NCI-H774 (cell line): ENCODE results near the gene ADAMTS16.

ENCODE experiments used
- DNase-seq: peaks from one replicate; lab custom pipeline; 2025; lab: John Stamatoyannopoulos, UW

Gene ADAMTS16

GRCh38 chr5:5141625-5142525 lies 1.7 kb downstream of the ADAMTS16 start:
- peak; percentile 61 for DNase-seq

- no peak for DNase-seq
Measured at GRCh38 chr5:5144441-5144840, 4.3 kb downstream of the ADAMTS16 start.

GRCh38 chr5:5145651-5146529 lies 5.8 kb downstream of the ADAMTS16 start:
- no peak for DNase-seq

GRCh38 chr5:5146530-5147160 lies 6.5 kb downstream of the ADAMTS16 start:
- DNase-seq: no peak

- DNase-seq: no peak
Measured at GRCh38 chr5:5149154-5149553, 9.0 kb downstream of the ADAMTS16 start.

GRCh38 chr5:5150667-5151066 lies 10.5 kb downstream of the ADAMTS16 start:
- no peak for DNase-seq

- DNase-seq: no peak
Measured at GRCh38 chr5:5154733-5155132, 14.6 kb downstream of the ADAMTS16 start.

- no peak for DNase-seq
Measured at GRCh38 chr5:5155617-5156016, 15.5 kb downstream of the ADAMTS16 start.

- DNase-seq: no peak
Measured at GRCh38 chr5:5156471-5157082, 16.4 kb downstream of the ADAMTS16 start.

GRCh38 chr5:5158472-5158895 lies 18.4 kb downstream of the ADAMTS16 start:
- no peak for DNase-seq

- DNase-seq: no peak
Measured at GRCh38 chr5:5159282-5160103, 19.4 kb downstream of the ADAMTS16 start.

GRCh38 chr5:5164163-5164562 lies 24.0 kb downstream of the ADAMTS16 start:
- DNase-seq: no peak

- DNase-seq: no peak
Measured at GRCh38 chr5:5165541-5166002, 25.4 kb downstream of the ADAMTS16 start.

GRCh38 chr5:5169466-5169865 lies 29.3 kb downstream of the ADAMTS16 start:
- no peak for DNase-seq

- DNase-seq: no peak
Measured at GRCh38 chr5:5178136-5178535, 38.0 kb downstream of the ADAMTS16 start.

GRCh38 chr5:5178580-5178979 lies 38.5 kb downstream of the ADAMTS16 start:
- DNase-seq: no peak

- DNase-seq: no peak
Measured at GRCh38 chr5:5179079-5179478, 38.9 kb downstream of the ADAMTS16 start.

- DNase-seq: no peak
Measured at GRCh38 chr5:5179597-5179996, 39.5 kb downstream of the ADAMTS16 start.

GRCh38 chr5:5181650-5182324 lies 41.7 kb downstream of the ADAMTS16 start:
- no peak for DNase-seq

- DNase-seq: no peak
Measured at GRCh38 chr5:5182508-5183188, 42.5 kb downstream of the ADAMTS16 start.
